ENCODE data around the gene MPPED1.

MPPED1 gene

GRCh38 chr22:43509337-43509736, 97.5 kb downstream of the MPPED1 start:
- Histone ChIP-seq H3K4me1 (ENCODE audit: control insufficient read depth in 1 of 2, insufficient read depth in 2 of 2, low read length in 2 of 2) (no peaks in the 10 kb centered on the region), H3K36me3 (ENCODE audit: control insufficient read depth in 1 of 2, insufficient read depth in 2 of 2, low read length in 2 of 2) (no peaks in the 10 kb centered on the region), H3K27me3 (ENCODE audit: low read depth, low read length) (no peaks in the 10 kb centered on the region), H3K4me3 (ENCODE audit: low read depth in 1 of 2, low read length in 2 of 2) (no peak overlapping the region), H3K27ac (ENCODE audit: low read length) (no peak overlapping the region), H3K9me3 (ENCODE audit: control insufficient read depth in 1 of 2, low read length in 2 of 2) (peaks cover 0 to 3% of the 10 kb centered on the region in 2 donors)

GRCh38 chr22:43510281-43511070, 98.7 kb downstream of the MPPED1 start:
- Histone ChIP-seq H3K4me3 (ENCODE audit: low read depth in 1 of 2, low read length in 2 of 2) (no peak overlapping the region), H3K27me3 (ENCODE audit: low read depth, low read length) (no peaks in the 10 kb centered on the region), H3K4me1 (ENCODE audit: control insufficient read depth in 1 of 2, insufficient read depth in 2 of 2, low read length in 2 of 2) (no peaks in the 10 kb centered on the region), H3K36me3 (ENCODE audit: control insufficient read depth in 1 of 2, insufficient read depth in 2 of 2, low read length in 2 of 2) (no peaks in the 10 kb centered on the region), H3K9me3 (ENCODE audit: control insufficient read depth in 1 of 2, low read length in 2 of 2) (no peaks in the 10 kb centered on the region), H3K27ac (ENCODE audit: low read length) (no peak overlapping the region)

- H3K27me3 ChIP-seq (ENCODE audit: low read depth, low read length) = no peaks in the 10 kb centered on the region
- no peaks in the 10 kb centered on the region for H3K9me3 ChIP-seq (ENCODE audit: control insufficient read depth in 1 of 2, low read length in 2 of 2)
- H3K4me1 ChIP-seq (ENCODE audit: control insufficient read depth in 1 of 2, insufficient read depth in 2 of 2, low read length in 2 of 2) = no peaks in the 10 kb centered on the region
- H3K27ac ChIP-seq (ENCODE audit: low read length) = no peak overlapping the region
- H3K36me3 ChIP-seq (ENCODE audit: control insufficient read depth in 1 of 2, insufficient read depth in 2 of 2, low read length in 2 of 2) = no peaks in the 10 kb centered on the region
- no peak overlapping the region for H3K4me3 ChIP-seq (ENCODE audit: low read depth in 1 of 2, low read length in 2 of 2)
These were observed 99.6 kb downstream of the MPPED1 start for GRCh38 chr22:43511276-43511910.

GRCh38 chr22:43512279-43512678, 100.5 kb downstream of the MPPED1 start:
- no peaks in the 10 kb centered on the region for H3K9me3 ChIP-seq (ENCODE audit: control insufficient read depth in 1 of 2, low read length in 2 of 2)
- no peaks in the 10 kb centered on the region for H3K36me3 ChIP-seq (ENCODE audit: control insufficient read depth in 1 of 2, insufficient read depth in 2 of 2, low read length in 2 of 2)
- no peaks in the 10 kb centered on the region for H3K27me3 ChIP-seq (ENCODE audit: low read depth, low read length)
- no peak overlapping the region for H3K27ac ChIP-seq (ENCODE audit: low read length)
- H3K4me1 ChIP-seq (ENCODE audit: control insufficient read depth in 1 of 2, insufficient read depth in 2 of 2, low read length in 2 of 2) = no peaks in the 10 kb centered on the region
- no peak overlapping the region for H3K4me3 ChIP-seq (ENCODE audit: low read depth in 1 of 2, low read length in 2 of 2)

- Histone ChIP-seq H3K9me3 (ENCODE audit: control insufficient read depth in 1 of 2, low read length in 2 of 2) (no peaks in the 10 kb centered on the region), H3K27ac (ENCODE audit: low read length) (no peak overlapping the region), H3K36me3 (ENCODE audit: control insufficient read depth in 1 of 2, insufficient read depth in 2 of 2, low read length in 2 of 2) (no peaks in the 10 kb centered on the region), H3K4me3 (ENCODE audit: low read depth in 1 of 2, low read length in 2 of 2) (no peak overlapping the region), H3K4me1 (ENCODE audit: control insufficient read depth in 1 of 2, insufficient read depth in 2 of 2, low read length in 2 of 2) (no peaks in the 10 kb centered on the region), H3K27me3 (ENCODE audit: low read depth, low read length) (no peaks in the 10 kb centered on the region)
These were observed 102.8 kb downstream of the MPPED1 start for GRCh38 chr22:43514476-43515157.

GRCh38 chr22:43515411-43515810, 103.6 kb downstream of the MPPED1 start:
- Histone ChIP-seq H3K27ac (ENCODE audit: low read length) (no peak overlapping the region), H3K9me3 (ENCODE audit: control insufficient read depth in 1 of 2, low read length in 2 of 2) (no peaks in the 10 kb centered on the region), H3K36me3 (ENCODE audit: control insufficient read depth in 1 of 2, insufficient read depth in 2 of 2, low read length in 2 of 2) (no peaks in the 10 kb centered on the region), H3K4me1 (ENCODE audit: control insufficient read depth in 1 of 2, insufficient read depth in 2 of 2, low read length in 2 of 2) (no peaks in the 10 kb centered on the region), H3K4me3 (ENCODE audit: low read depth in 1 of 2, low read length in 2 of 2) (no peak overlapping the region), H3K27me3 (ENCODE audit: low read depth, low read length) (no peaks in the 10 kb centered on the region)

GRCh38 chr22:43515902-43516301, 104.1 kb downstream of the MPPED1 start:
- Histone ChIP-seq H3K27me3 (ENCODE audit: low read depth, low read length) (no peaks in the 10 kb centered on the region), H3K4me1 (ENCODE audit: control insufficient read depth in 1 of 2, insufficient read depth in 2 of 2, low read length in 2 of 2) (no peaks in the 10 kb centered on the region), H3K36me3 (ENCODE audit: control insufficient read depth in 1 of 2, insufficient read depth in 2 of 2, low read length in 2 of 2) (no peaks in the 10 kb centered on the region)

GRCh38 chr22:43516386-43516785, 104.6 kb downstream of the MPPED1 start:
- no peaks in the 10 kb centered on the region for H3K4me1 ChIP-seq (ENCODE audit: control insufficient read depth in 1 of 2, insufficient read depth in 2 of 2, low read length in 2 of 2)
- no peak overlapping the region for H3K27ac ChIP-seq (ENCODE audit: low read length)
- no peaks in the 10 kb centered on the region for H3K36me3 ChIP-seq (ENCODE audit: control insufficient read depth in 1 of 2, insufficient read depth in 2 of 2, low read length in 2 of 2)
- H3K27me3 ChIP-seq (ENCODE audit: low read depth, low read length) = no peaks in the 10 kb centered on the region
- no peak overlapping the region for H3K4me3 ChIP-seq (ENCODE audit: low read depth in 1 of 2, low read length in 2 of 2)
- no peaks in the 10 kb centered on the region for H3K9me3 ChIP-seq (ENCODE audit: control insufficient read depth in 1 of 2, low read length in 2 of 2)

More at GRCh38 chr22:43515902-43516301, 104.1 kb downstream of the MPPED1 start:
- H3K4me3 ChIP-seq (ENCODE audit: low read depth in 1 of 2, low read length in 2 of 2) = no peak overlapping the region
- no peak overlapping the region for H3K27ac ChIP-seq (ENCODE audit: low read length)
- no peaks in the 10 kb centered on the region for H3K9me3 ChIP-seq (ENCODE audit: control insufficient read depth in 1 of 2, low read length in 2 of 2)

GRCh38 chr22:43516996-43517635, 105.3 kb downstream of the MPPED1 start:
- Histone ChIP-seq H3K27ac (ENCODE audit: low read length) (no peak overlapping the region), H3K27me3 (ENCODE audit: low read depth, low read length) (no peaks in the 10 kb centered on the region), H3K4me1 (ENCODE audit: control insufficient read depth in 1 of 2, insufficient read depth in 2 of 2, low read length in 2 of 2) (no peaks in the 10 kb centered on the region), H3K4me3 (ENCODE audit: low read depth in 1 of 2, low read length in 2 of 2) (no peak overlapping the region), H3K9me3 (ENCODE audit: control insufficient read depth in 1 of 2, low read length in 2 of 2) (no peaks in the 10 kb centered on the region), H3K36me3 (ENCODE audit: control insufficient read depth in 1 of 2, insufficient read depth in 2 of 2, low read length in 2 of 2) (no peaks in the 10 kb centered on the region)

GRCh38 chr22:43520632-43521039, 108.8 kb downstream of the MPPED1 start:
- H3K4me3 ChIP-seq (ENCODE audit: low read depth in 1 of 2, low read length in 2 of 2) = no peak overlapping the region
- no peaks in the 10 kb centered on the region for H3K36me3 ChIP-seq (ENCODE audit: control insufficient read depth in 1 of 2, insufficient read depth in 2 of 2, low read length in 2 of 2)
- H3K27me3 ChIP-seq (ENCODE audit: low read depth, low read length) = no peaks in the 10 kb centered on the region
- no peaks in the 10 kb centered on the region for H3K4me1 ChIP-seq (ENCODE audit: control insufficient read depth in 1 of 2, insufficient read depth in 2 of 2, low read length in 2 of 2)
- no peak overlapping the region for H3K27ac ChIP-seq (ENCODE audit: low read length)
- H3K9me3 ChIP-seq (ENCODE audit: control insufficient read depth in 1 of 2, low read length in 2 of 2) = no peaks in the 10 kb centered on the region

- Histone ChIP-seq H3K27ac (ENCODE audit: low read length) (no peak overlapping the region), H3K4me1 (ENCODE audit: control insufficient read depth in 1 of 2, insufficient read depth in 2 of 2, low read length in 2 of 2) (no peaks in the 10 kb centered on the region), H3K4me3 (ENCODE audit: low read depth in 1 of 2, low read length in 2 of 2) (no peak overlapping the region), H3K9me3 (ENCODE audit: control insufficient read depth in 1 of 2, low read length in 2 of 2) (no peaks in the 10 kb centered on the region), H3K27me3 (ENCODE audit: low read depth, low read length) (no peaks in the 10 kb centered on the region), H3K36me3 (ENCODE audit: control insufficient read depth in 1 of 2, insufficient read depth in 2 of 2, low read length in 2 of 2) (no peaks in the 10 kb centered on the region)
These were observed 109.9 kb downstream of the MPPED1 start for GRCh38 chr22:43521716-43522115.
